NCI-H146 treated with DMSO at 0.1 percent for 48 hours (cell line): Measurements from ENCODE around the gene WDR38.
A peak's percentile ranks its signal among the peaks of the same experiment; 100 is the strongest.

Experiments used
- DNase-seq: peaks from one replicate; lab custom pipeline; 2025; ENCODE audit not compliant: unreplicated experiment; lab: John Stamatoyannopoulos, UW

The WDR38 gene

GRCh38 chr9:124852829-124853531 is at the start of gene WDR38:
Gene WDR38, plus strand, starts transcription at chr9:124853460. Its CDS starts 72 bp downstream, at chr9:124853532.
- DNase-seq: peak; percentile 40

GRCh38 chr9:124803911-124804310 is 49.3 kb upstream of the WDR38 start:
- no peak for DNase-seq

- no peak for DNase-seq
Measured at GRCh38 chr9:124805186-124805585, 48.1 kb upstream of the WDR38 start.

GRCh38 chr9:124808246-124808956 is 44.9 kb upstream of the WDR38 start:
- no peak for DNase-seq

GRCh38 chr9:124809211-124809610 is 44.0 kb upstream of the WDR38 start:
- DNase-seq: no peak

- DNase-seq: no peak
Measured at GRCh38 chr9:124809741-124810500, 43.3 kb upstream of the WDR38 start.

- DNase-seq: no peak
Measured at GRCh38 chr9:124810663-124811355, 42.5 kb upstream of the WDR38 start.

GRCh38 chr9:124812441-124812876 is 40.8 kb upstream of the WDR38 start:
- no peak for DNase-seq

- DNase-seq: no peak
Measured at GRCh38 chr9:124813041-124813440, 40.2 kb upstream of the WDR38 start.

GRCh38 chr9:124813501-124814163 is 39.6 kb upstream of the WDR38 start:
- DNase-seq: no peak

GRCh38 chr9:124814164-124814535 is 39.1 kb upstream of the WDR38 start:
- DNase-seq: no peak

- no peak for DNase-seq
Measured at GRCh38 chr9:124815601-124816000, 37.7 kb upstream of the WDR38 start.

- peak; percentile 23 for DNase-seq
Measured at GRCh38 chr9:124818431-124819281, 34.6 kb upstream of the WDR38 start.

- DNase-seq: no peak
Measured at GRCh38 chr9:124820698-124821623, 32.3 kb upstream of the WDR38 start.

- DNase-seq: no peak
Measured at GRCh38 chr9:124828489-124829333, 24.5 kb upstream of the WDR38 start.

GRCh38 chr9:124829334-124829669 is 24.0 kb upstream of the WDR38 start:
- no peak for DNase-seq

GRCh38 chr9:124830593-124830992 is 22.7 kb upstream of the WDR38 start:
- no peak for DNase-seq
